Testis (tissue), 2 donors: ENCODE results near the gene GPRC5C.

Experiments
- POLR2A ChIP-seq: fragments of 450-650 bp; IDR thresholded peaks from one replicate; pipeline ENCODE4 v1.6.1; 2017; ENCODE audit warnings: antibody characterized with exemption, mild to moderate bottlenecking, moderate library complexity
- TF ChIP-seq, protein P1 (sequence below), 3 experiments: fragments of 450-650 bp in 2 of 3; fragments of 200-600 bp in 1 of 3; sonication (generic) in 1 of 3; IDR thresholded peaks; one replicate each; pipeline ENCODE4 v1.5.1; 2016 to 2019; ENCODE audit warnings: antibody characterized with exemption in 3 of 3, mild to moderate bottlenecking in 2 of 3, moderate library complexity in 1 of 3

DNA sequence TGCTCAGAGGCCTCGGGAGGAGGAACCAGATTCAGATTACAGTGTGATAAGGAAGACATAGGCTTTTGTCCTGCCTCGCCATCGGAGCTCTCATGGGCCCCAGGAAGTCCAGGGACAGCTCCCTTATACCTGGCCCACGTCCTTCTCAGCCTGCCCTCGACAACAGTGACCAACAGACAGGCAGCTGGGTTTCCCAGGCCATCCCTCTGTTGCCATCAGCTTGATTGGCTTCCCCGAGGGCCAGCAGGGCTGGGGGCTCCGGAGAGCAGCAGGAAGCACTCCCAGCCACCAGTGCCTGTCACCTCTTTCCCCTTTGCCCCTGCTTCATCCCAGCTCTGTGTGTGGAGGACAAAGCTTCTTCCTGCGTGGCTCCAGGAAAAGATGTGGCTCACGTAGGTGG is 52.2 kb downstream of the GPRC5C start:
- TF ChIP-seq, protein P1, sequence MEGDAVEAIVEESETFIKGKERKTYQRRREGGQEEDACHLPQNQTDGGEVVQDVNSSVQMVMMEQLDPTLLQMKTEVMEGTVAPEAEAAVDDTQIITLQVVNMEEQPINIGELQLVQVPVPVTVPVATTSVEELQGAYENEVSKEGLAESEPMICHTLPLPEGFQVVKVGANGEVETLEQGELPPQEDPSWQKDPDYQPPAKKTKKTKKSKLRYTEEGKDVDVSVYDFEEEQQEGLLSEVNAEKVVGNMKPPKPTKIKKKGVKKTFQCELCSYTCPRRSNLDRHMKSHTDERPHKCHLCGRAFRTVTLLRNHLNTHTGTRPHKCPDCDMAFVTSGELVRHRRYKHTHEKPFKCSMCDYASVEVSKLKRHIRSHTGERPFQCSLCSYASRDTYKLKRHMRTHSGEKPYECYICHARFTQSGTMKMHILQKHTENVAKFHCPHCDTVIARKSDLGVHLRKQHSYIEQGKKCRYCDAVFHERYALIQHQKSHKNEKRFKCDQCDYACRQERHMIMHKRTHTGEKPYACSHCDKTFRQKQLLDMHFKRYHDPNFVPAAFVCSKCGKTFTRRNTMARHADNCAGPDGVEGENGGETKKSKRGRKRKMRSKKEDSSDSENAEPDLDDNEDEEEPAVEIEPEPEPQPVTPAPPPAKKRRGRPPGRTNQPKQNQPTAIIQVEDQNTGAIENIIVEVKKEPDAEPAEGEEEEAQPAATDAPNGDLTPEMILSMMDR (IDR thresholded peaks at IDR 0.05): no peak
- no peak for TF ChIP-seq POLR2A
